Measurements from ENCODE around the gene RHBDL3.
A peak's percentile ranks its signal among the peaks of the same experiment; 100 is the strongest.
"Not testable (repeated sequence)": the region's sequence is repeated elsewhere in the genome, so short reads cannot be mapped to it uniquely, and the experiment has no call there.

The RHBDL3 gene

GRCh38 chr17:32323811-32324491 lies 58.3 kb downstream of the RHBDL3 start:
- DNase-seq (ENCODE audit: low read depth): peak; percentile 40

GRCh38 chr17:32327911-32328310 lies 62.3 kb downstream of the RHBDL3 start:
- no peak for DNase-seq (ENCODE audit: low read depth)

- no peak for DNase-seq (ENCODE audit: low read depth)
These were observed 64.5 kb downstream of the RHBDL3 start for GRCh38 chr17:32330147-32330546.

GRCh38 chr17:32331243-32332040 lies 65.8 kb downstream of the RHBDL3 start:
- peak; percentile 51 for DNase-seq (ENCODE audit: low read depth)

- DNase-seq (ENCODE audit: low read depth): no peak
These were observed 67.6 kb downstream of the RHBDL3 start for GRCh38 chr17:32333187-32333586.

- peak; percentile 62 for DNase-seq (ENCODE audit: low read depth)
These were observed 69.4 kb downstream of the RHBDL3 start for GRCh38 chr17:32335046-32335445.

- DNase-seq (ENCODE audit: low read depth): peak; percentile 89
These were observed 70.1 kb downstream of the RHBDL3 start for GRCh38 chr17:32335687-32336086.

- DNase-seq (ENCODE audit: low read depth): peak; percentile 32
These were observed 75.7 kb downstream of the RHBDL3 start for GRCh38 chr17:32341141-32341856.

- DNase-seq (ENCODE audit: low read depth): peak; percentile 72
These were observed 76.4 kb downstream of the RHBDL3 start, which contains the start of gene C17orf75 for GRCh38 chr17:32341857-32342602. C17orf75 (minus strand) TSS chr17:32342173; CDS start chr17:32342139, 34 bp downstream.

- DNase-seq (ENCODE audit: low read depth): no peak
These were observed 77.1 kb downstream of the RHBDL3 start for GRCh38 chr17:32342603-32343325.

- DNase-seq (ENCODE audit: low read depth): no peak
These were observed 80.4 kb downstream of the RHBDL3 start for GRCh38 chr17:32345951-32346600.

- no peak for DNase-seq (ENCODE audit: low read depth)
These were observed 82.8 kb downstream of the RHBDL3 start for GRCh38 chr17:32348483-32348800.

GRCh38 chr17:32349503-32349853 lies 83.8 kb downstream of the RHBDL3 start:
- peak; percentile 35 for DNase-seq (ENCODE audit: low read depth)

GRCh38 chr17:32349854-32350665 lies 84.4 kb downstream of the RHBDL3 start, which contains the start of gene ZNF207:
ZNF207 (plus strand) TSS chr17:32350157; CDS start chr17:32350286, 129 bp downstream.
- DNase-seq (ENCODE audit: low read depth): peak; percentile 96

- peak; percentile 75 for DNase-seq (ENCODE audit: low read depth)
These were observed 85.2 kb downstream of the RHBDL3 start for GRCh38 chr17:32350666-32351418.

GRCh38 chr17:32352734-32353133 lies 87.1 kb downstream of the RHBDL3 start:
- DNase-seq (ENCODE audit: low read depth): not testable (repeated sequence)

- no peak for DNase-seq (ENCODE audit: low read depth)
These were observed 90.2 kb downstream of the RHBDL3 start for GRCh38 chr17:32355649-32356377.

GRCh38 chr17:32356378-32356743 lies 90.7 kb downstream of the RHBDL3 start:
- DNase-seq (ENCODE audit: low read depth): no peak

GRCh38 chr17:32356750-32357149 lies 91.1 kb downstream of the RHBDL3 start:
- no peak for DNase-seq (ENCODE audit: low read depth)
